Kidney epithelial cell (primary cell): ENCODE data around the gene CIDEA. TPM values are rescaled to one million over a fixed set of nuclear protein-coding genes. Genes with fewer than 3 reads are reported as not detected.

Experiments
- DNase-seq: peaks from one replicate; pipeline ENCODE4 v3.0.0-alpha.2; 2010; ENCODE audit warnings: low read depth
- H3K27me3 ChIP-seq: 2 replicates; pipeline ENCODE4 v1.6.0; 2011; ENCODE audit warnings: low read length; ENCODE audit not compliant: control insufficient read depth, insufficient read depth
- H3K36me3 ChIP-seq: 2 replicates; pipeline ENCODE4 v1.5.1; 2011; ENCODE audit warnings: low read length; ENCODE audit not compliant: control insufficient read depth, insufficient read depth
- H3K4me3 ChIP-seq: 2 replicates; pipeline ENCODE4 v1.5.1; 2011; ENCODE audit warnings: low read depth, mild to moderate bottlenecking, control low read depth, low read length
- total RNA-seq: library from RNA; depleted of rRNA; stranded (reverse); fragments of >200 nt; gene quantifications from 2 replicates; pipeline ENCODE4 v1.2.3, GENCODE V29; 2015
- TF ChIP-seq, protein P1 (sequence below): IDR thresholded peaks from 2 replicates; pipeline ENCODE4 v1.5.1; 2011; ENCODE audit warnings: mild to moderate bottlenecking, moderate library complexity, low read length, control low read depth, inconsistent platforms; ENCODE audit not compliant: insufficient read depth, poor library complexity, severe bottlenecking

Gene CIDEA
- total RNA-seq, 1 donor from 2014 or later, result 7.1 TPM

DNA sequence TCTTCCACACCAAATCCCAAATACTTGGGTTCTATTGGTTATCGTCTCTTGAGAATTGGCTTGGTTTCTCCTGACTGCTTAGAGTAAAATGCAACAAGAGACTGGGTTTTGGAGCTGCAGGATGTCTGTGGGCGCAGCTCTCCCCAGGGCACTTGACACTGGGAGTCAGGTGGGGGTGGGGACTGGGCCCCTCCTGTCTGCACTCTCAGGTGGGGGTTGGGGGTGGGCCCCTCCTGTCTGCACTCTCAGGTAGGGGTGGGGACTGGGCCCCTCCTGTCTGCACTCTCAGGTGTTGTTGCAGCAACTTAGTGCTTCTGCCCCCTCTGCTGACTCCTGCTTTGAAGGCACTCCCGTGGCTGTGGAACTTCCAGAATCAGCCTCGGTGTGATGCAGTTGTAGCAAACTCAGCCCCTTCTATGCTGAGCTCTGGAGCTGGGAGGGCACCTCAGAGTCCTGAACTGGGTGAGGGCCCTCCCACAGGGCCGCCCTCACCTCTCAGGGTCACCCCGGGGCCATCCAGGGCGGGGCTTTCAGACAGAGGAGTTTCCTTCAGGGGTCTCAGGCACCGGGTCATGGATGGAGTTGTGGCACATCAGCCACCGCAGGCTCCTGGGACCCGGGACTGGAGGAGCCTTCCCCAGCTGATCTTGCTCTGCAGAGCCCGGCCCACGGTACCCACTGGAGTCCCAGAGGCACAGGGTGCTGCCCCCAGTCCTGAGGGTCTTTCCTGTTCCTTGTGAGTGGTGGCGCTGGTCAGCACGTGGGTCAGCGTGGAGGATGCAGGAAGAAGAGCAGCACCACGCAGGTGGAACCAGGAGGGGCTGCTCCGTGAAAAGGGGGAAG lies 22.9 kb upstream of the CIDEA start:
- no peak for DNase-seq
- TF ChIP-seq, protein P1, sequence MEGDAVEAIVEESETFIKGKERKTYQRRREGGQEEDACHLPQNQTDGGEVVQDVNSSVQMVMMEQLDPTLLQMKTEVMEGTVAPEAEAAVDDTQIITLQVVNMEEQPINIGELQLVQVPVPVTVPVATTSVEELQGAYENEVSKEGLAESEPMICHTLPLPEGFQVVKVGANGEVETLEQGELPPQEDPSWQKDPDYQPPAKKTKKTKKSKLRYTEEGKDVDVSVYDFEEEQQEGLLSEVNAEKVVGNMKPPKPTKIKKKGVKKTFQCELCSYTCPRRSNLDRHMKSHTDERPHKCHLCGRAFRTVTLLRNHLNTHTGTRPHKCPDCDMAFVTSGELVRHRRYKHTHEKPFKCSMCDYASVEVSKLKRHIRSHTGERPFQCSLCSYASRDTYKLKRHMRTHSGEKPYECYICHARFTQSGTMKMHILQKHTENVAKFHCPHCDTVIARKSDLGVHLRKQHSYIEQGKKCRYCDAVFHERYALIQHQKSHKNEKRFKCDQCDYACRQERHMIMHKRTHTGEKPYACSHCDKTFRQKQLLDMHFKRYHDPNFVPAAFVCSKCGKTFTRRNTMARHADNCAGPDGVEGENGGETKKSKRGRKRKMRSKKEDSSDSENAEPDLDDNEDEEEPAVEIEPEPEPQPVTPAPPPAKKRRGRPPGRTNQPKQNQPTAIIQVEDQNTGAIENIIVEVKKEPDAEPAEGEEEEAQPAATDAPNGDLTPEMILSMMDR, result no peak

DNA sequence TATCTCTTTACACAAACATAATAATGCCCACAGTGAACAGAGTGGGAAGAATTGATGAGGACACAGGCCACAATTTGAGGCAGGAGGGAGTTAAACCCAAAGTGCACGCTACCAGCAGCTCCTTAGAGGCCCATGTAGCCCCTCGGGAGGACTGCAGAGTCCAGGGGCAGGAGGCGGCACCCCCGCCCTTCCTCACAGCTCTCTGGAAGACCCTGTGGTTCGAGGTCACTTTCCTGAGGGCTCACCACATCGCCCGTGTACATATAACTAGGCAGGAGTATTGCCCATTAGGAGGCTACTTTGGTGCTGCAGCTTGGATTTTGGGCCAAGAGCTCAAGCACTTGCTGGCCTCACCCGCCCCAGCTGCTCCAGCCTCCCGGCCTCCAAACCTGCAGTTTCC lies 22.2 kb upstream of the CIDEA start:
- no peak for DNase-seq
- Histone ChIP-seq H3K27me3 (no peaks in the 10 kb centered on the region), H3K36me3 (no peaks in the 10 kb centered on the region), H3K4me3 (no peak overlapping the region)
- TF ChIP-seq, protein P1, result no peak

More for the DNA sequence above, 22.9 kb upstream of the CIDEA start:
- no peak overlapping the region for H3K4me3 ChIP-seq
- no peaks in the 10 kb centered on the region for H3K27me3 ChIP-seq
- H3K36me3 ChIP-seq, result no peaks in the 10 kb centered on the region

DNA sequence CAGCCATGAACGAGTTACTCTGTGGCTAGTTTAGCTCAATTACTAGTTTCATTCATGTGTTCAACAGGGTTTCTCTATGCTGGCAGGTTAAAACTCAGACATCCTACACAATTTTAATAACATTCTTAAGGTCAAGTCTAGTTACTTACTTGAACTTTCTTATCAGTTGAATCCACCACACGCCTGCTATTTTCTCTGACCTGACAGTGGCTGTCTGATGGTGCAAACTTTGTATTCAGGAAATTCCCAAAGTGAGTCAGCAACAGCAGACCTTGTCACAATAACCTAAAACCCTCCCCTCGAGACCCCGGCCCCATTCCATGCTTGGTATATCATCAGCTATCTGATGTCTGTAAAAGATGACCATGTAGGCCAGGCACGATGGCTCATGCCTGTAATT lies 20.8 kb upstream of the CIDEA start:
- TF ChIP-seq, protein P1, result no peak
- Histone ChIP-seq H3K27me3 (no peaks in the 10 kb centered on the region), H3K36me3 (no peaks in the 10 kb centered on the region), H3K4me3 (no peak overlapping the region)
- DNase-seq, result no peak

DNA sequence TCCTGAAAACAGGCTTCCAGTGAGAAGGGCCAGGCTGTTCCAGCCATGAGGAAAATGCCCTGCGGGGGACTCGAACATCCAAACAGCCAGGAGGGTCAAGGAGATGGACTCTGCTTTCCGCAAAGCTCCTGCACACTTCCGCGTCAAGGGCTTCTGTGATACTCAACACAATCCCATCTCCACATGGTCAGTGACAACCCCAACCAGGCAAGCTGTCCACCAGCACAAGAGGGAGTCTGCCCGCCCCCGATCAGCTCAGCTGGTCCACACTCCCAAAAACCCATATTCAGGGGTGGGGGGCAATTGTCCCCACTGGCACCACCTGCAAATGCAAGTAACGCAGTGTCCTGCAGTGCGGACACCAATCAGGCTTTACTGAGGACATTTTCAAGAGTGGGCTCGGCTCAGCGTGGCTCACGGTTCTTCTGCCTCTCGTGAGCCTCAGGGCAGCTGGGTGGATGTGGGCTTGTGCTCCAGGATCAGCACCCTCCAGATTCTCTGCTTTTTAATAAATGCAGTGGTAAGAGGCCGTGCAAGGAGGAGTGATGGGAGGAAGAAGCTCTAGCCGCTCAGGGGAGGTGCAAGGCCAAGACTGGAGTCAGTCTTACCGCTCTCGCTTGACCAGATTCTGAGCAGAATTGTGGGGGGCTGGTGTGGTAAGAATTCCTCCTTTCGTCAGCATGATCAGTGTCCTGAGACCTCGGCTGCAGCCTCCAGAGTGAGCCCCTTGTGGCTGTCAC lies 19.5 kb upstream of the CIDEA start:
- Histone ChIP-seq H3K4me3 (no peak overlapping the region), H3K27me3 (no peaks in the 10 kb centered on the region), H3K36me3 (no peaks in the 10 kb centered on the region)
- TF ChIP-seq, protein P1, result no peak
- DNase-seq, result no peak

DNA sequence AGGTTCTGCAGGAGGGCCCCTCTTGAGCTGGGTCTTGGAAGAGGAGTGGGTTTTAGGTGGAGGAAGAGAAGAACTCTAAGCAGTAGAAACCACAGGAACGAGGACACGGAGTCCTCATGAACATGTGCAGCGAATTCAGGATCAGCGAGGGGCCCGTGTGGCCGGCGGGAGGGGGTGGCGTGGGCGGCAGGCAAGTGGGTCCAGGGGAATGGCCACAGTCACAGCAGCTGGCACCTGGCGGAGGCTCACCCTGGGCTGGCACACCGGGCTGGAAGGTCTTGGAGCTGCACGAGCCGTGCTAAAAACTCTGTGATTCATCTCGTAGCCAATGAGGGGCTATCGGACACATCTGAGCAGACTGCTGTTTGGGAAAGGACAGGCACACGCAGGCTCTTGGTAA lies 18.0 kb upstream of the CIDEA start:
- TF ChIP-seq, protein P1, result no peak
- no peak for DNase-seq
- no peaks in the 10 kb centered on the region for H3K36me3 ChIP-seq

More for the DNA sequence above, 18.0 kb upstream of the CIDEA start:
- Histone ChIP-seq H3K27me3 (no peaks in the 10 kb centered on the region), H3K4me3 (no peak overlapping the region)
